Loucy (cell line): ENCODE measurements around the gene FDXR.

Experiments
- H2AFZ ChIP-seq: fragments of 200-600 bp; sonication (generic); 2 replicates; pipeline ENCODE4 v1.6.0; 2016; ENCODE audit warnings: antibody characterized with exemption, mild to moderate bottlenecking, low read length, moderate library complexity
- H3F3A ChIP-seq: fragments of 200-600 bp; 2 replicates; pipeline ENCODE4 v1.6.0; 2016; ENCODE audit warnings: antibody characterized with exemption, low read depth, mild to moderate bottlenecking
- H3K27me3 ChIP-seq: fragments of 200-600 bp; sonication (generic); 2 replicates; pipeline ENCODE4 v1.6.1; 2014; ENCODE audit warnings: low read length, mild to moderate bottlenecking; ENCODE audit not compliant: insufficient read depth, poor library complexity, severe bottlenecking
- H3K36me3 ChIP-seq: fragments of 200-600 bp; sonication (generic); 2 replicates; pipeline ENCODE4 v1.6.1; 2016; ENCODE audit warnings: low read length; ENCODE audit not compliant: insufficient read depth
- H3K4me1 ChIP-seq: fragments of 200-600 bp; sonication (generic); 2 replicates; pipeline ENCODE4 v1.5.1; 2014; ENCODE audit warnings: low read length, mild to moderate bottlenecking; ENCODE audit not compliant: insufficient read depth, poor library complexity, severe bottlenecking
- H3K4me2 ChIP-seq: fragments of 200-600 bp; sonication (generic); 2 replicates; pipeline ENCODE4 v1.6.0; 2014; ENCODE audit warnings: antibody characterized with exemption, low read length, low read depth, mild to moderate bottlenecking; ENCODE audit not compliant: poor library complexity, severe bottlenecking
- H3K4me3 ChIP-seq: fragments of 200-600 bp; sonication (generic); 2 replicates; pipeline ENCODE4 v1.5.1; 2014; ENCODE audit warnings: low read length, mild to moderate bottlenecking, mixed read lengths; ENCODE audit not compliant: poor library complexity, severe bottlenecking
- H3K79me2 ChIP-seq: fragments of 200-600 bp; sonication (generic); 2 replicates; pipeline ENCODE4 v1.6.1; 2014; ENCODE audit warnings: low read length; ENCODE audit not compliant: insufficient read depth
- H3K9ac ChIP-seq: fragments of 200-600 bp; sonication (generic); 2 replicates; pipeline ENCODE4 v1.6.0; 2014; ENCODE audit warnings: mild to moderate bottlenecking, low read depth, low read length, moderate library complexity; ENCODE audit not compliant: poor library complexity, severe bottlenecking
- H3K9me2 ChIP-seq: fragments of 200-600 bp; sonication (generic); replicated peaks from 2 replicates; pipeline ENCODE4 v1.6.1; 2016; ENCODE audit warnings: low read depth, low read length, mixed read lengths
- H3K9me3 ChIP-seq: fragments of 200-600 bp; sonication (generic); 2 replicates; pipeline ENCODE4 v1.6.1; 2014; ENCODE audit warnings: mild to moderate bottlenecking, antibody characterized with exemption, low read length, low read depth; ENCODE audit not compliant: insufficient read depth
- H4K20me1 ChIP-seq: fragments of 200-600 bp; sonication (generic); 2 replicates; pipeline ENCODE4 v1.6.0; 2014; ENCODE audit warnings: antibody characterized with exemption, low read length, mild to moderate bottlenecking; ENCODE audit not compliant: insufficient read depth, poor library complexity, severe bottlenecking
- EZH2phosphoT487 ChIP-seq: fragments of 200-600 bp; IDR thresholded peaks from 2 replicates; pipeline ENCODE4 v1.6.1; 2018; ENCODE audit warnings: antibody characterized with exemption, mild to moderate bottlenecking, moderate library complexity, borderline replicate concordance
- TF ChIP-seq, protein P1 (sequence below): fragments of 200-600 bp; sonication (generic); conservative IDR thresholded peaks from 2 replicates; pipeline ENCODE4 v1.5.1; 2014; ENCODE audit warnings: mild to moderate bottlenecking, antibody characterized with exemption, low read length

Gene FDXR

GRCh38 chr17:74822939-74823367 is 49.8 kb downstream of the FDXR start:
- no peaks in the 10 kb centered on the region for H3K9me2 ChIP-seq
- no peak overlapping the region for H3K9ac ChIP-seq
- H3K4me2 ChIP-seq = no peak overlapping the region
- no peak for TF ChIP-seq EZH2phosphoT487
- TF ChIP-seq, protein P1, sequence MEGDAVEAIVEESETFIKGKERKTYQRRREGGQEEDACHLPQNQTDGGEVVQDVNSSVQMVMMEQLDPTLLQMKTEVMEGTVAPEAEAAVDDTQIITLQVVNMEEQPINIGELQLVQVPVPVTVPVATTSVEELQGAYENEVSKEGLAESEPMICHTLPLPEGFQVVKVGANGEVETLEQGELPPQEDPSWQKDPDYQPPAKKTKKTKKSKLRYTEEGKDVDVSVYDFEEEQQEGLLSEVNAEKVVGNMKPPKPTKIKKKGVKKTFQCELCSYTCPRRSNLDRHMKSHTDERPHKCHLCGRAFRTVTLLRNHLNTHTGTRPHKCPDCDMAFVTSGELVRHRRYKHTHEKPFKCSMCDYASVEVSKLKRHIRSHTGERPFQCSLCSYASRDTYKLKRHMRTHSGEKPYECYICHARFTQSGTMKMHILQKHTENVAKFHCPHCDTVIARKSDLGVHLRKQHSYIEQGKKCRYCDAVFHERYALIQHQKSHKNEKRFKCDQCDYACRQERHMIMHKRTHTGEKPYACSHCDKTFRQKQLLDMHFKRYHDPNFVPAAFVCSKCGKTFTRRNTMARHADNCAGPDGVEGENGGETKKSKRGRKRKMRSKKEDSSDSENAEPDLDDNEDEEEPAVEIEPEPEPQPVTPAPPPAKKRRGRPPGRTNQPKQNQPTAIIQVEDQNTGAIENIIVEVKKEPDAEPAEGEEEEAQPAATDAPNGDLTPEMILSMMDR = no peak
- H3K79me2 ChIP-seq = no peaks in the 10 kb centered on the region
- no peaks in the 10 kb centered on the region for H3K4me1 ChIP-seq
- H4K20me1 ChIP-seq = no peaks in the 10 kb centered on the region
- H3K9me3 ChIP-seq = no peaks in the 10 kb centered on the region
- no peaks in the 10 kb centered on the region; the same call in 1 of the 2 replicates for H3K36me3 ChIP-seq
- no peak overlapping the region for H3K4me3 ChIP-seq
- no peaks in the 10 kb centered on the region for H3K27me3 ChIP-seq
- no peak overlapping the region for H2AFZ ChIP-seq
- no peaks in the 10 kb centered on the region for H3F3A ChIP-seq

- no peaks in the 10 kb centered on the region; the same call in 1 of the 2 replicates for H3K36me3 ChIP-seq
- no peaks in the 10 kb centered on the region for H3K9me3 ChIP-seq
- H3K27me3 ChIP-seq = no peaks in the 10 kb centered on the region
- no peaks in the 10 kb centered on the region for H3K4me1 ChIP-seq
- no peaks in the 10 kb centered on the region for H3K9me2 ChIP-seq
- no peaks in the 10 kb centered on the region for H3F3A ChIP-seq
- no peak overlapping the region for H3K9ac ChIP-seq
- H3K79me2 ChIP-seq = no peaks in the 10 kb centered on the region
- H3K4me3 ChIP-seq = no peak overlapping the region
- no peaks in the 10 kb centered on the region for H4K20me1 ChIP-seq
- no peak overlapping the region for H2AFZ ChIP-seq
- no peak overlapping the region for H3K4me2 ChIP-seq
- TF ChIP-seq, protein P1 = no peak
- no peak for TF ChIP-seq EZH2phosphoT487
These were observed 50.4 kb downstream of the FDXR start for GRCh38 chr17:74822335-74822938.

DNA sequence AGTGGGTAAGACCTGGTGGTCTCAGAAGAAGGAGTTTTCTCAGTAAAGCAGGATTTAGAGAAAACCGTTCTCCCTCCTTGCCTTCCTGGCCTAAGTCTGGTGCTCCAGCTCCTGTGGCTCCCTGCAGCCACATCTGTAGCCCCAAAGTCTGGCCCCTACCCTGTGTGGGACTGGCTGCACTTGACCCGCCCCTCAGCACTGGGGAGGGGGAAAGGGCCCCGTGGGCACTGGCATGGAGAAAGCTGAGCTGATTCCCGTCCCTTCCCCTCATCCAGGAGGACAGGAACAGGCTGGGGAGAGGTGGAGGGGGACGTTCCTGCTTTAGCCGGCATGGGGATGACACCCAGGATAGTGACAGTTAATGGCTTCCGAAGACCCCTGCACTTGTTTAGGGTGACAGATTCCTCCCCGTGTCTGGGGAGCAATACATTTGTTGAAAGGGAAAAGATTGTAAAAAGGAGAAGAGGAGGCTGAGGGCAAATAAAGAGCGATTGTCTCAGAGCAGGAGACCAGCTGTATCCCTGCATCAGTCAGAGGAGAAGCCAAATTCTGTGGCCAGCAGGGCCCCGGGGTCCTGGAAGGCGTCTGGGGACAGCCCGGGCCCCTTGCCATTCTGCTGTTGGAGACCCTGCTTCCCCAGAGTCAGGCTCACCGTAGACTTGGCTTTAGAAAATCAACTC is 51.0 kb downstream of the FDXR start:
- Histone ChIP-seq H3F3A (no peaks in the 10 kb centered on the region), H3K36me3 (no peaks in the 10 kb centered on the region; the same call in 1 of the 2 replicates), H3K9me2 (no peaks in the 10 kb centered on the region), H3K79me2 (no peaks in the 10 kb centered on the region), H3K4me1 (no peaks in the 10 kb centered on the region), H2AFZ (no peak overlapping the region), H3K27me3 (no peaks in the 10 kb centered on the region), H3K4me2 (no peak overlapping the region), H3K9ac (no peak overlapping the region), H4K20me1 (no peaks in the 10 kb centered on the region), H3K4me3 (no peak overlapping the region), H3K9me3 (no peaks in the 10 kb centered on the region)
- TF ChIP-seq, protein P1 = no peak
- TF ChIP-seq EZH2phosphoT487 = no peak
